HEK293 (cell line): Measurements from ENCODE around the gene GLRA2.

Experiments used
- CTCF ChIA-PET: fragments of 350-600 bp; formaldehyde crosslinking; extraction: SDS; loops from one replicate; lab custom pipeline; 2021; ENCODE audit warnings: antibody characterized with exemption; lab: Yijun Ruan, JAX
- POLR2A ChIA-PET: fragments of 300-600 bp; formaldehyde crosslinking; extraction: SDS; loops from one replicate; lab custom pipeline; 2020; ENCODE audit warnings: antibody characterized with exemption, inconsistent platforms; lab: Yijun Ruan, JAX
- H3K27ac ChIP-seq: fragments of 200-500 bp; sonication (Bioruptor generic); 2 replicates; pipeline ENCODE4 v1.5.1; 2014; ENCODE audit warnings: low read depth, low read length, control low read depth, inconsistent platforms; ENCODE audit errors: extremely low read depth
- H3K36me3 ChIP-seq, 2 experiments: fragments of 200-500 bp in 1 of 2; sonication (Bioruptor generic) in 1 of 2; 1 replicate in 1 of 2; 2 replicates in 1 of 2; pipeline ENCODE4 v1.5.1; 2014 to 2017; ENCODE audit warnings: inconsistent platforms in 2 of 2, low read length in 2 of 2; ENCODE audit not compliant: control insufficient read depth in 2 of 2, insufficient read depth in 1 of 2
- H3K4me1 ChIP-seq: fragments of 200-500 bp; sonication (Bioruptor generic); 2 replicates; pipeline ENCODE4 v1.5.1; 2014; ENCODE audit warnings: mild to moderate bottlenecking, low read length, inconsistent platforms; ENCODE audit not compliant: control insufficient read depth, insufficient read depth
- H3K4me3 ChIP-seq: 2 replicates; pipeline ENCODE4 v1.5.1; 2011; ENCODE audit warnings: low read depth, mild to moderate bottlenecking, control low read depth, low read length, moderate library complexity
- H3K9me3 ChIP-seq: fragments of 200-500 bp; sonication (Bioruptor generic); 2 replicates; pipeline ENCODE4 v1.5.1; 2014; ENCODE audit warnings: low read depth, low read length, inconsistent platforms; ENCODE audit not compliant: control insufficient read depth, insufficient read depth
- GLI2 ChIP-seq: fragments of 450-650 bp; formaldehyde crosslinking; IDR thresholded peaks from 2 replicates; pipeline ENCODE4; 2017; ENCODE audit warnings: missing biosample characterization, missing genetic modification characterization, low read depth, borderline replicate concordance
- HOXD13 ChIP-seq: sonication (generic); formaldehyde crosslinking; IDR thresholded peaks from 2 replicates; pipeline ENCODE4 v1.8.0; 2022; ENCODE audit warnings: missing genetic modification reagents, borderline replicate concordance
- IKZF3 ChIP-seq: fragments of 450-650 bp; IDR thresholded peaks from 2 replicates; pipeline ENCODE4 v1.5.0; 2018; ENCODE audit warnings: missing biosample characterization, mild to moderate bottlenecking, missing genetic modification characterization, moderate library complexity
- INSM2 ChIP-seq: fragments of 450-650 bp; formaldehyde crosslinking; IDR thresholded peaks from 2 replicates; pipeline ENCODE4 v1.5.1; 2016; ENCODE audit warnings: missing biosample characterization, missing genetic modification characterization
- KLF9 ChIP-seq: fragments of 450-650 bp; formaldehyde crosslinking; IDR thresholded peaks from 2 replicates; pipeline ENCODE4 v1.5.1; 2016; ENCODE audit warnings: missing biosample characterization, missing genetic modification characterization, low read depth
- MZF1 ChIP-seq: fragments of 450-650 bp; formaldehyde crosslinking; IDR thresholded peaks from 2 replicates; pipeline ENCODE4 v1.5.1; 2017; ENCODE audit warnings: missing biosample characterization, missing genetic modification characterization, borderline replicate concordance
- ZIC2 ChIP-seq: fragments of 450-650 bp; formaldehyde crosslinking; IDR thresholded peaks from 2 replicates; pipeline ENCODE4 v1.5.1; 2016; ENCODE audit warnings: missing biosample characterization, missing genetic modification characterization
- ZNF16 ChIP-seq: fragments of 450-650 bp; formaldehyde crosslinking; IDR thresholded peaks from 2 replicates; pipeline ENCODE4 v1.5.1; 2016; ENCODE audit warnings: low read depth, missing biosample characterization, missing genetic modification characterization
- ZNF184 ChIP-seq: fragments of 450-650 bp; IDR thresholded peaks from 2 replicates; pipeline ENCODE4 v1.5.1; 2018; ENCODE audit warnings: missing biosample characterization, mild to moderate bottlenecking, missing genetic modification characterization
- ZNF280D ChIP-seq: fragments of 450-650 bp; formaldehyde crosslinking; IDR thresholded peaks from 2 replicates; pipeline ENCODE4 v1.5.1; 2016; ENCODE audit warnings: missing biosample characterization, missing genetic modification characterization
- ZNF302 ChIP-seq: fragments of 450-650 bp; formaldehyde crosslinking; IDR thresholded peaks from 2 replicates; pipeline ENCODE4 v1.5.1; 2016; ENCODE audit warnings: missing biosample characterization, missing genetic modification characterization, low read depth
- ZNF350 ChIP-seq: fragments of 450-650 bp; formaldehyde crosslinking; IDR thresholded peaks from 2 replicates; pipeline ENCODE4 v1.5.0; 2017; ENCODE audit warnings: missing biosample characterization, mild to moderate bottlenecking, missing genetic modification characterization
- ZNF37A ChIP-seq: fragments of 450-650 bp; IDR thresholded peaks from 2 replicates; pipeline ENCODE4 v1.5.1; 2018; ENCODE audit warnings: missing biosample characterization, missing genetic modification characterization
- ZNF488 ChIP-seq: fragments of 450-650 bp; formaldehyde crosslinking; IDR thresholded peaks from 2 replicates; pipeline ENCODE4 v1.5.1; 2016; ENCODE audit warnings: missing biosample characterization, missing genetic modification characterization
- ZNF529 ChIP-seq: fragments of 450-650 bp; formaldehyde crosslinking; IDR thresholded peaks from 2 replicates; pipeline ENCODE4 v1.5.1; 2017; ENCODE audit warnings: missing genetic modification characterization, missing biosample characterization; ENCODE audit not compliant: insufficient replicate concordance
- ZNF530 ChIP-seq: fragments of 450-650 bp; formaldehyde crosslinking; IDR thresholded peaks from 2 replicates; pipeline ENCODE4 v1.5.1; 2016; ENCODE audit warnings: low read depth, missing biosample characterization, missing genetic modification characterization
- ZNF549 ChIP-seq: fragments of 450-650 bp; IDR thresholded peaks from 2 replicates; pipeline ENCODE4 v1.5.1; 2018; ENCODE audit warnings: missing biosample characterization, missing genetic modification characterization, mild to moderate bottlenecking, inconsistent platforms, moderate library complexity
- ZNF596 ChIP-seq: fragments of 450-650 bp; IDR thresholded peaks from 2 replicates; pipeline ENCODE4 v1.5.0; 2018; ENCODE audit warnings: missing biosample characterization, mild to moderate bottlenecking, missing genetic modification characterization, moderate library complexity
- TF ChIP-seq, protein P1 (sequence below): fragments of 450-650 bp; formaldehyde crosslinking; IDR thresholded peaks from 2 replicates; pipeline ENCODE4 v1.5.1; 2016; ENCODE audit warnings: missing biosample characterization, missing genetic modification characterization

GLRA2 gene

GRCh38 chrX:14670819-14671218, 141.5 kb downstream of the GLRA2 start:
- TF ChIP-seq ZNF488 (no peak), ZNF529 (tag by site-specific recombination) (no peak), INSM2 (tag by site-specific recombination) (no peak)
- ChIA-PET CTCF (no interaction called here), POLR2A (no interaction called here)
- Histone ChIP-seq H3K4me3 (no peak overlapping the region), H3K4me1 (peaks cover 3% of the 10 kb centered on the region; the same call in 1 of the 2 replicates), H3K36me3 (no peaks in the 10 kb centered on the region), H3K27ac (no peak overlapping the region), H3K9me3 (no peaks in the 10 kb centered on the region)

GRCh38 chrX:14672611-14673172, 143.4 kb downstream of the GLRA2 start:
- Histone ChIP-seq H3K27ac (no peak overlapping the region), H3K36me3 (no peaks in the 10 kb centered on the region), H3K4me3 (no peak overlapping the region), H3K9me3 (no peaks in the 10 kb centered on the region; the same call in 1 of the 2 replicates), H3K4me1 (peaks cover 3% of the 10 kb centered on the region; the same call in 1 of the 2 replicates)
- TF ChIP-seq IKZF3 (tag by site-specific recombination) (no peak), MZF1 (tag by site-specific recombination) (no peak), GLI2 (tag by site-specific recombination) (no peak), ZNF302 (tag by site-specific recombination) (no peak), ZNF596 (no peak), ZNF530 (no peak), ZNF184 (tag by site-specific recombination) (no peak), HOXD13 (no peak), ZNF549 (no peak), ZIC2 (tag by site-specific recombination) (no peak), ZNF350 (no peak), ZNF16 (no peak)
- TF ChIP-seq, protein P1, sequence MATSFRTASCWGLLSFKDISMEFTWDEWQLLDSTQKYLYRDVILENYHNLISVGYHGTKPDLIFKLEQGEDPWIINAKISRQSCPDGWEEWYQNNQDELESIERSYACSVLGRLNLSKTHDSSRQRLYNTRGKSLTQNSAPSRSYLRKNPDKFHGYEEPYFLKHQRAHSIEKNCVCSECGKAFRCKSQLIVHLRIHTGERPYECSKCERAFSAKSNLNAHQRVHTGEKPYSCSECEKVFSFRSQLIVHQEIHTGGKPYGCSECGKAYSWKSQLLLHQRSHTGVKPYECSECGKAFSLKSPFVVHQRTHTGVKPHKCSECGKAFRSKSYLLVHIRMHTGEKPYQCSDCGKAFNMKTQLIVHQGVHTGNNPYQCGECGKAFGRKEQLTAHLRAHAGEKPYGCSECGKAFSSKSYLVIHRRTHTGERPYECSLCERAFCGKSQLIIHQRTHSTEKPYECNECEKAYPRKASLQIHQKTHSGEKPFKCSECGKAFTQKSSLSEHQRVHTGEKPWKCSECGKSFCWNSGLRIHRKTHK (tag by site-specific recombination), result no peak
- CTCF ChIA-PET, result interaction anchor here (0.7 kb wide), 3 partner anchors 471 to 881 kb away, joined by 3 to 5 read pairs (median 4); no protein-coding TSS in a partner anchor
- POLR2A ChIA-PET, result no interaction called here

DNA sequence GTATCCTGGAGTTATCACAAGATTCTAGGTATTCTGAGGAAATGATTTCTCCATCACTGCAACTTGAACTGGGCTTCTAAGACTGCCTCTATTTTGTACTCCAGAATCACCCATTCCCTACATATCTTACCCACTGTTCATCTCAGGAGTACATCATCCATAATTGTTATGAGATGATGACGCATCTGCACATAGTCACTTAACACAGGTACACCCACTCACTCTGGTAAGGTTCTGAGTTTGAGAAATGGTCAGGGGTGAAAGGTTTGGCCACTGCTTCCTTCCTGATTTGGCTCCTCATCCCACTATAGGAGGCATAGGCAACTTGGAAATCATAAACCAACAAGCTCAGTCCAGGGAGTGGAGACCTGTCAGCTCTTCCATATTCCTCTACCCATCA, 143.9 kb downstream of the GLRA2 start:
- H3K4me3 ChIP-seq, result no peak overlapping the region
- CTCF ChIA-PET, result interaction anchor here (0.7 kb wide), 1 partner anchor 882 kb away, joined by 3 read pairs; no protein-coding TSS in a partner anchor
- POLR2A ChIA-PET, result no interaction called here
- H3K27ac ChIP-seq, result no peak overlapping the region
- TF ChIP-seq KLF9 (tag by site-specific recombination), result no peak
- TF ChIP-seq ZNF37A (tag by site-specific recombination), result no peak
- TF ChIP-seq ZNF280D, result no peak
- H3K36me3 ChIP-seq, result no peaks in the 10 kb centered on the region
- H3K9me3 ChIP-seq, result no peaks in the 10 kb centered on the region; the same call in 1 of the 2 replicates
- H3K4me1 ChIP-seq, result peaks cover 3% of the 10 kb centered on the region; the same call in 1 of the 2 replicates
